ENCODE data around the gene CATSPER3.

Gene CATSPER3

GRCh38 chr5:135056316-135057030, 88.8 kb downstream of the CATSPER3 start:
- DNase-seq (ENCODE audit: insufficient read length, low spot score) (no peak), FAIRE-seq (no peak)

- DNase-seq (ENCODE audit: insufficient read length, low spot score) (no peak), FAIRE-seq (no peak)
Observed at GRCh38 chr5:135057233-135057632, 89.5 kb downstream of the CATSPER3 start.

DNA sequence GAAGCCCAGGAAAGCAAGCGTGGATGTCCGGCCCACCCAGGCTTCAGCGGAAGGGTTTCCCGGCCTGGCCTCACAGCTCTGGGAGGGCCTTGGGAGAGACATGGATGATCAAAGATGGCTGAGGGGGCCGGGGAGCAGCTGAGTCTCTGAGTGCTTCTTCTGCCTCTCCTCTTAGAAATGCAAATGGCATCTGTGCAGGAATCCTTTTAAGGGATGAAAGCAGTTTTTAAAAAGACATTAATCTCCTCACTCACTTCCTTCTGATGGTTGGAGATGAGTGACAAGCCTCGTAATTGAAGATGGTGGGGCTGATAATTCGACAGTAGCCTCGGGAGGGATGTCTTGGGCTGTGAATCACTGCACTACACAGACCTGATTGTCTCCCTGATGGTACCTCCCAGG, 90.6 kb downstream of the CATSPER3 start:
- no peak for DNase-seq (ENCODE audit: insufficient read length, low spot score)
- no peak for FAIRE-seq

GRCh38 chr5:135059000-135059923, 91.6 kb downstream of the CATSPER3 start:
- DNase-seq (ENCODE audit: insufficient read length, low spot score): no peak
- no peak for FAIRE-seq

DNA sequence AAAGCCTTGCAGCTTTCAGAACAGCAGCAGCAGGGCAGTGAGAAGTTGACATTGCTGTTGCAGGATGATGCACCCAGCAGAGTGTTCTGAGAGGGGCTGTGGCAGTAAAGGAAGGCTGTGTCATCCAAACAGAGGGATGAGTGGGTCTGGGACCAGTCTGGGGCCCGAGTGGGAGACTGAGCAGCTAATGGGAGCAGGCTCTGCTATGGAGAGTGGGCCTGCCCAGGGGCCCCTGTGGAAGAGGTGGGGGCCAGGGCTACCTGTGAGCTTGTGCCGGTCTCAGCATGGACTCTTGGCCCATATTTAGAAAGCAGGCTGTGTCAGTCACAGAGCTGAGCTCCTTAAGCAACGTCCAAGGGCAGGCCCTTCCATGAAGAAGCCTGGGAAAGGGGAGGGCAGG, 92.3 kb downstream of the CATSPER3 start:
- FAIRE-seq (no peak), DNase-seq (ENCODE audit: insufficient read length, low spot score) (no peak)

GRCh38 chr5:135061001-135061400, 93.3 kb downstream of the CATSPER3 start:
- FAIRE-seq (no peak), DNase-seq (ENCODE audit: insufficient read length, low spot score) (no peak)
